Measurements from ENCODE around the gene PDE4B.
A peak's percentile ranks its signal among the peaks of the same experiment; 100 is the strongest.

PDE4B gene

GRCh38 chr1:66359815-66360214 lies 567.1 kb downstream of the PDE4B start:
- DNase-seq (ENCODE audit: low read depth in 2 of 2) = no peak

GRCh38 chr1:66360285-66360724 lies 567.6 kb downstream of the PDE4B start:
- DNase-seq (ENCODE audit: low read depth in 2 of 2) = no peak

GRCh38 chr1:66364578-66365391 lies 572.1 kb downstream of the PDE4B start:
- peak; percentile 79 to 82 for DNase-seq (ENCODE audit: low read depth in 2 of 2)

DNA sequence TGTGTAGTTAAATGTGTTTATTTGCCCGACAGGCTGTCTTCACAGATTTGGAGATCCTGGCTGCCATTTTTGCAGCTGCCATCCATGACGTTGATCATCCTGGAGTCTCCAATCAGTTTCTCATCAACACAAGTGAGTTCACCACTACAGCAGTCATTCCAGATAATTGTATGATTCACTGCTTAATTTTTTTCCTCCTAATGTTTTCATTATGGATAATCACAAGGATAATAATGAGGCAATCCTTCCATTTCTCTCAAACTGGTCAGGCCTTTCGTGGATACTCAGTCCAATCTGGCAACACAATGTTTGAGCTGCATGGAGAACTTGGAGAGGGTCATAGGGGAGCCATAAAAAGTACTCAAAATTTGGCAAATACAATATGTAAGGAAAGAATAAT lies 572.9 kb downstream of the PDE4B start:
- no peak for DNase-seq (ENCODE audit: low read depth in 2 of 2)

DNA sequence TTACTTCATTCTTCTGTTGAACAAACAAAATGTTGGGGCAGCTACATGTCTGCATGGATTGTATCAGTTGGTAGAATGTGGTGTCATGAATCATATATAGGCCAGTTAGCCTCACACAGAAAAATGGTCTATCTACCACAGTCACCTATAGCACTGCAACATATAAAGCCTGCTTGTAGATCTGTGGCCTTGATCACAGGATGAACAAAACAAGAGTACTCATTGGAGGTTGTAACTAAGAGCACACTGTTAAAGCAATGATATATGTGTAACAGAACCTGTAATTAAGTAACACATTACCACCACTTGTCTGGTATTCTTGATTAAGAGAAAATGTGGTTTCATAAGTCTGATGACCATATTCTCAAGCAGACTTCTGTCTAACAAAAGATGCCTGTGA lies 573.9 kb downstream of the PDE4B start:
- DNase-seq (ENCODE audit: low read depth in 2 of 2) = no peak

- no peak for DNase-seq (ENCODE audit: low read depth in 2 of 2)
These were observed 574.7 kb downstream of the PDE4B start for GRCh38 chr1:66367369-66367768.

- DNase-seq (ENCODE audit: low read depth in 2 of 2) = no peak
These were observed 575.6 kb downstream of the PDE4B start for GRCh38 chr1:66368261-66368660.

DNA sequence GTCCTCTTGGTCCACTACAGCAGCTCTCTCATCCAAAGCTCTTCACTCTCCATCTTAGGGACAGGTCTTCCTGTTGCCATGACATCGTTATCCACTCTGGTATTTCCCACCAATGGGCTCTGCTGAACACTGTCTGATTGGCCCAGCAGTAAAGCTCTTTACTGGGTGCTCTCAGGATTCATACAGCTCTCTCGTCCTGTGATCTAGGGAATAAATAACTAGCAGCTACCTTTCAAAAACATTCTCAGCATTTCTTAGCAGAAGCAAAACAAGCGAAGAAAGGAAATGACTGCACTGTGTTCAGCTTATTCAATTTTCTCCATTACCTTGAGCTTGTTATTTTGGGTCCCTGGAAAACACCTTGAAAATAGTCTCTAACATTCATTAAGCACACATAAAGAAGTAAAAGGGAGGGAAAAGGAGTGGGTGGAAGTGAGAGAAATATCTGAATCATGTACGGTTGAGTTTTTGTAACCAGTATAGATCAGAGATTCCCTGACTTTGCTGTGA lies 577.8 kb downstream of the PDE4B start:
- no peak for DNase-seq (ENCODE audit: low read depth in 2 of 2)

GRCh38 chr1:66371233-66372005 lies 578.7 kb downstream of the PDE4B start:
- DNase-seq (ENCODE audit: low read depth in 2 of 2) = peak; percentile 48 to 49

DNA sequence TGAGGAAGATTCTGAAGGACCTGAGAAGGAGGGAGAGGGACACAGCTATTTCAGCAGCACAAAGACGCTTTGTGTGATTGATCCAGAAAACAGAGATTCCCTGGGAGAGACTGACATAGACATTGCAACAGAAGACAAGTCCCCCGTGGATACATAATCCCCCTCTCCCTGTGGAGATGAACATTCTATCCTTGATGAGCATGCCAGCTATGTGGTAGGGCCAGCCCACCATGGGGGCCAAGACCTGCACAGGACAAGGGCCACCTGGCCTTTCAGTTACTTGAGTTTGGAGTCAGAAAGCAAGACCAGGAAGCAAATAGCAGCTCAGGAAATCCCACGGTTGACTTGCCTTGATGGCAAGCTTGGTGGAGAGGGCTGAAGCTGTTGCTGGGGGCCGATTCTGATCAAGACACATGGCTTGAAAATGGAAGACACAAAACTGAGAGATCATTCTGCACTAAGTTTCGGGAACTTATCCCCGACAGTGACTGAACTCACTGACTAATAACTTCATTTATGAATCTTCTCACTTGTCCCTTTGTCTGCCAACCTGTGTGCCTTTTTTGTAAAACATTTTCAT lies 579.9 kb downstream of the PDE4B start:
- DNase-seq (ENCODE audit: low read depth in 2 of 2) = no peak

DNA sequence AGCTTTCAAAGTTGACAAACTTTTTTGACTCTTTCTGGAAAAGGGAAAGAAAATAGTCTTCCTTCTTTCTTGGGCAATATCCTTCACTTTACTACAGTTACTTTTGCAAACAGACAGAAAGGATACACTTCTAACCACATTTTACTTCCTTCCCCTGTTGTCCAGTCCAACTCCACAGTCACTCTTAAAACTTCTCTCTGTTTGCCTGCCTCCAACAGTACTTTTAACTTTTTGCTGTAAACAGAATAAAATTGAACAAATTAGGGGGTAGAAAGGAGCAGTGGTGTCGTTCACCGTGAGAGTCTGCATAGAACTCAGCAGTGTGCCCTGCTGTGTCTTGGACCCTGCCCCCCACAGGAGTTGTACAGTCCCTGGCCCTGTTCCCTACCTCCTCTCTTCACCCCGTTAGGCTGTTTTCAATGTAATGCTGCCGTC lies 580.5 kb downstream of the PDE4B start:
- no peak for DNase-seq (ENCODE audit: low read depth in 2 of 2)

DNA sequence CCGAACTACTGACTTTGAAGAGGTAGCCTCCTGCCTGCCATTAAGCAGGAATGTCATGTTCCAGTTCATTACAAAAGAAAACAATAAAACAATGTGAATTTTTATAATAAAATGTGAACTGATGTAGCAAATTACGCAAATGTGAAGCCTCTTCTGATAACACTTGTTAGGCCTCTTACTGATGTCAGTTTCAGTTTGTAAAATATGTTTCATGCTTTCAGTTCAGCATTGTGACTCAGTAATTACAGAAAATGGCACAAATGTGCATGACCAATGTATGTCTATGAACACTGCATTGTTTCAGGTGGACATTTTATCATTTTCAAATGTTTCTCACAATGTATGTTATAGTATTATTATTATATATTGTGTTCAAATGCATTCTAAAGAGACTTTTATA lies 581.5 kb downstream of the PDE4B start:
- no peak for DNase-seq (ENCODE audit: low read depth in 2 of 2)

DNA sequence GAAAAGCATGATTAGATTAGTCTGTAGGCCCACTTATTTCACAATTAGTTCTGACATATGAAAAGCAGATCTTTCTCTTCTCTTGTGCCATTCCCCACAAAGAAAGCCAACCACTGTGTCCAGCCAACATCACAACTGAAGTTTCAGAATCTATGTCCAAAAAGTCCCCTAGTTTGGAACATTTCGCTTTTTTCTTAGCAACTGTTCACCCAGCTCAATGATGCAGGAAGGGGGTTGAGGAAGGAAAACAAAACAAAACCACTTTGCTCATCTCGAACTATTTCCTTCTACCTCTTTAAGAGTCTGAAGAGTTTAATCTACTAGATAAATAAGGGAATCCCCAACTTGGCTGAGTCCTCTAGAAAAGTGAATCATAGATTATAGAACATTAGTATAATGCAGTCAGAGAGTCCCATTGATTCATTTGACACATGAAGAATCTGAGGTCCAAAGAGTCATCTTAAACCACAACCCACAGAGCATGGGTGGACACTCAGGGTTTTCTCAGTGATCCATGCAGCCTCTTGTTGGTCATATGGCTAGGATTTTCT lies 581.9 kb downstream of the PDE4B start:
- DNase-seq (ENCODE audit: low read depth in 2 of 2) = peak; percentile 55 to 56

GRCh38 chr1:66375125-66375524 lies 582.4 kb downstream of the PDE4B start:
- DNase-seq (ENCODE audit: low read depth in 2 of 2) = no peak

- no peak for DNase-seq (ENCODE audit: low read depth in 2 of 2)
These were observed 587.9 kb downstream of the PDE4B start for GRCh38 chr1:66380452-66381212.

- no peak for DNase-seq (ENCODE audit: low read depth in 2 of 2)
These were observed 589.1 kb downstream of the PDE4B start for GRCh38 chr1:66381621-66382275.

DNA sequence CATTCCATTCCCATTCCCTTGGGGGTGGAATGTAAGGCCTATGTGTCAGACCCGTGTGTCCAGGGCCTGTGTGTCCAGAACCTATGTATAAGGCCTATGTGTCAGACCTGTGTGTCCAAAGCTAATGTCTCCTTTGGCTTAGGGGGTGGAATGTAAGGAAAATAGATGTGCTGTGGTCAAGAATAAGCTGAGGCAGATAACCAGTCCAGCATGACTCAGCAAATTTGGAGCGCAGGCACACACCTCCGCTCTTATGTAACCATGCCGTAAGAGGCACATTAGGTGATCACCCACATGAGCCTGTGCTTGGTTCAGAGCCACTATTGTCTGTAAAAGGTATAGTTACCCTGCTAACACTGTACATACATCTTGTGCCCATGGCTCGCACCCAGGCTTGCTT lies 590.5 kb downstream of the PDE4B start:
- DNase-seq (ENCODE audit: low read depth in 2 of 2) = no peak

GRCh38 chr1:66383611-66384010 lies 590.9 kb downstream of the PDE4B start:
- DNase-seq (ENCODE audit: low read depth in 2 of 2) = no peak

DNA sequence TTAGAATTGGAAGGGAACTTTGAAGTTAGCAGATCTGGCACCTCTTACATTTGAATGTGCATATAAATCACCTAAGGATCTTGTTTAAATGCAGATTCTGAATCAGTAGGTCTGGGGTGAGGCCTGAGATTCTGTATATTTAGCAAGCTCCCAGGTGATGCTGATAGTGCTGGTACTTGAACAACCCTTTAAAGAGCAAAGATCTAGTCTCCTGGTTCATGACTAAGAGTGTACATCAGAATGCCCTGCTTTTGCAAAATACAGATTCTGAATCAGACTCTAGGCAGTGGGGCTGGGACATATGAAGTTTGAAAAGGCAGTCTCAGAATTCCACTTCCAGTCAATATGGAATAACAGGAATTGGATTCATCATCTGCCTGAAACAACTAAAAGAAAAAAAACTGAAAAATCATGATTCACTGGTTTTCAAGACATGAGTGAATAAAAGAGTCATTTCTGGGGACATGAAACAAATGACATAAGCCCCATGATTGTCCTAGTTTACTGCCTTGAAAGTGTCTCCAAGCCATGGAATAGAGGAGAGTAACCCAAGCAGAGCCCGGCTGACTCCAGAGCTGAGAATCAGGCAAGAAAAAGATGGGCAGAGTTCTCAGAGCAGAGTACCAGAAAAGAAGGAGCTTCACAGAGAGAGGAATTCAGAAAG lies 591.7 kb downstream of the PDE4B start:
- no peak for DNase-seq (ENCODE audit: low read depth in 2 of 2)

GRCh38 chr1:66386712-66387111 lies 594.0 kb downstream of the PDE4B start:
- no peak for DNase-seq (ENCODE audit: low read depth in 2 of 2)

Measured in fibroblast of skin of left quadriceps (primary cell).